OCI-LY3 (cell line): ENCODE data around the gene GJB1.

ENCODE experiments used
- H2AFZ ChIP-seq: fragments of 200-600, 300-600 bp; shearing (Covaris generic); 2 replicates; pipeline ENCODE4 v1.6.0; 2014; ENCODE audit warnings: antibody characterized with exemption, low read depth, low read length
- H3K27ac ChIP-seq: fragments of 200-600, 300-600 bp; sonication (generic); 2 replicates; pipeline ENCODE4 v1.5.1; 2014; ENCODE audit warnings: mild to moderate bottlenecking, low read length, moderate library complexity, mixed read lengths
- H3K27me3 ChIP-seq: fragments of 200-600, 300-600 bp; sonication (generic); 2 replicates; pipeline ENCODE4 v1.6.1; 2014; ENCODE audit warnings: low read depth, low read length, mixed read lengths
- H3K36me3 ChIP-seq: fragments of 200-600, 300-600 bp; sonication (generic); replicated peaks from 2 replicates; pipeline ENCODE3; 2014; ENCODE audit warnings: low read depth, low read length, mixed read lengths
- H3K4me1 ChIP-seq: fragments of 300-600, 200-600 bp; sonication (generic); 2 replicates; pipeline ENCODE4 v1.6.1; 2014; ENCODE audit warnings: low read length, mixed read lengths
- H3K4me2 ChIP-seq: fragments of 200-600, 300-600 bp; sonication (generic); 2 replicates; pipeline ENCODE4 v1.6.1; 2014; ENCODE audit warnings: low read length, mixed read lengths
- H3K4me3 ChIP-seq: fragments of 300-600, 200-600 bp; sonication (generic); 2 replicates; pipeline ENCODE4 v1.5.1; 2014; ENCODE audit warnings: antibody characterized with exemption, mild to moderate bottlenecking, low read length, moderate library complexity
- H3K79me2 ChIP-seq: fragments of 300-600, 200-600 bp; shearing (Covaris generic); 2 replicates; pipeline ENCODE4 v1.6.1; 2014; ENCODE audit warnings: mild to moderate bottlenecking, low read length, mixed read lengths
- H3K9ac ChIP-seq: fragments of 300-600, 200-600 bp; shearing (Covaris generic); 2 replicates; pipeline ENCODE4 v1.6.0; 2014; ENCODE audit warnings: mild to moderate bottlenecking, low read length, moderate library complexity
- H3K9me3 ChIP-seq: fragments of 200-600, 300-600 bp; shearing (Covaris generic); 2 replicates; pipeline ENCODE4 v1.6.1; 2014; ENCODE audit warnings: low read length, mixed read lengths; ENCODE audit not compliant: insufficient read depth
- H4K20me1 ChIP-seq: fragments of 200-600, 300-600 bp; sonication (generic); 2 replicates; pipeline ENCODE4 v1.6.1; 2016; ENCODE audit warnings: low read length, mixed read lengths; ENCODE audit not compliant: insufficient read depth
- EZH2phosphoT487 ChIP-seq: fragments of 200-600 bp; shearing (Covaris generic); IDR thresholded peaks from 2 replicates; pipeline ENCODE4 v1.6.1; 2018; ENCODE audit warnings: antibody characterized with exemption, mixed run types, low read depth
- TF ChIP-seq, protein P1 (sequence below): fragments of 200-600, 300-600 bp; sonication (generic); IDR thresholded peaks from 2 replicates; pipeline ENCODE4 v1.5.1; 2014; ENCODE audit warnings: antibody characterized with exemption, low read length, low read depth

Gene GJB1

DNA sequence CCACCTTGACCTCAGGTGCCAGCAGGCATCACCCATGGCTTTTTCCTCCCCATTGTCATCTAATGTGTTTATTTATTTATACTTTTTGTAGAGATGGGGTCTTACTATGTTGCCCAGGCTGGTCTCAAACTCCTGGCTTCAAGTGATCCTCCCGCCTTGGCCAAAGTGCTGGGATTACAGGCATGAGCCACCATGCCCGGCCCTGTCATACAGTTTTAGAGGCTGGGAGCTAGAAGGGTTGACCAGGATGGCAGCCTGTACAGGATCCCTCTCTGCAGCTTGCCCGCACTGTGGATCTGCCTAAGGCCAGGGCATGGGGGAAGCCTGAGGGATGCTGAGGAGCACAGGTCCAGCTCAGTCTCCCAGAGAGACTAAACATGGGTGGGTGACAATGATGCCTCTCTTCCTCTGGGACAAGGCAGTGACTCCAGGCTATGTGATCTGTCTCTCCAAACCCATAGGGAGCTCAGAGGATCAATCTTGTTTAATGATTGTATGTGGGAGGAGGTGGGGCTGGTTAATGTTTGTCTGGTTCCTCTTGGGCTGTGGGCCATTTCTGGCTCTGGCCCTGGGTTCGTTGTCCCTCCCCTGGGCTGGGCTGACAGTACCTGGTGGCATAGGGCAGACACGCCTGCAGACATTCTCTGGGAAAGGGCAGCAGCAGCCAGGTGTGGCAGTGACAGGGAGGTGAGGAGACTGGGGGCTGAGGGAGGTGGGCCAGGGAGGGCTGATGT, 8.3 kb upstream of the GJB1 start:
- Histone ChIP-seq H4K20me1 (no peaks in the 10 kb centered on the region), H3K4me1 (no peaks in the 10 kb centered on the region), H3K9me3 (no peaks in the 10 kb centered on the region), H3K27me3 (peaks cover 11% of the 10 kb centered on the region; the same call in 1 of the 2 replicates), H2AFZ (no peak overlapping the region), H3K9ac (no peak overlapping the region), H3K36me3 (no peaks in the 10 kb centered on the region), H3K79me2 (no peaks in the 10 kb centered on the region), H3K4me3 (no peak overlapping the region), H3K4me2 (no peak overlapping the region), H3K27ac (no peak overlapping the region)
- TF ChIP-seq EZH2phosphoT487, result no peak
- TF ChIP-seq, protein P1, sequence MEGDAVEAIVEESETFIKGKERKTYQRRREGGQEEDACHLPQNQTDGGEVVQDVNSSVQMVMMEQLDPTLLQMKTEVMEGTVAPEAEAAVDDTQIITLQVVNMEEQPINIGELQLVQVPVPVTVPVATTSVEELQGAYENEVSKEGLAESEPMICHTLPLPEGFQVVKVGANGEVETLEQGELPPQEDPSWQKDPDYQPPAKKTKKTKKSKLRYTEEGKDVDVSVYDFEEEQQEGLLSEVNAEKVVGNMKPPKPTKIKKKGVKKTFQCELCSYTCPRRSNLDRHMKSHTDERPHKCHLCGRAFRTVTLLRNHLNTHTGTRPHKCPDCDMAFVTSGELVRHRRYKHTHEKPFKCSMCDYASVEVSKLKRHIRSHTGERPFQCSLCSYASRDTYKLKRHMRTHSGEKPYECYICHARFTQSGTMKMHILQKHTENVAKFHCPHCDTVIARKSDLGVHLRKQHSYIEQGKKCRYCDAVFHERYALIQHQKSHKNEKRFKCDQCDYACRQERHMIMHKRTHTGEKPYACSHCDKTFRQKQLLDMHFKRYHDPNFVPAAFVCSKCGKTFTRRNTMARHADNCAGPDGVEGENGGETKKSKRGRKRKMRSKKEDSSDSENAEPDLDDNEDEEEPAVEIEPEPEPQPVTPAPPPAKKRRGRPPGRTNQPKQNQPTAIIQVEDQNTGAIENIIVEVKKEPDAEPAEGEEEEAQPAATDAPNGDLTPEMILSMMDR, result no peak

DNA sequence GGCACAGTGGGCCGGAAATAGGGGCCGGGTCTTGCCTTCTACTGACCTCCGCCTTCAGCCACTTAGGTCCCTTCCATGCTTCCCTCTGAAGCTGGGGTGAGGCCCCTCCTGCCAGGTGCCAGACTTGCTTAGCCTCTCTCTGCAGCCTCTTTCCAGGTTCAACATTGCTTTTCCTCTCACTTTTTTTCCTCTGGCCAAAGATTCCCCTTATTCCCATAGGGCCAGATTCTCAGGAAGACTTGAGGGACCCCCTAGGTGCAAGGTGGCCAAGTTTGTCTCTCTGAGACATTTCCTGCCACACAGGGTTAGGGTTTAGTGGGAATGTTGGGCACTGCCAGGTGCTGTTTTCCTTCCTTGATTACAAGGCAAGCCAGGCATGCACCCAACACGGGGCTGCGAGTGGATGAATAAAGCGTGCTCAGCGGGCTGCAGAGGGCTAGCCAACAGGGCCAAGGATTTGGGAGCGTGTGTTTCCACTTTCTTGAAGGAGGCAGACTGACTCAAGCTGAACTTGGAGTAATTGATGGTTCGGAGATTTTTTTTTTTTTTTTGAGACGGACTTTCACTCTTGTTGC, 7.6 kb upstream of the GJB1 start:
- H3K79me2 ChIP-seq, result no peaks in the 10 kb centered on the region
- H3K4me2 ChIP-seq, result no peak overlapping the region
- no peaks in the 10 kb centered on the region for H3K36me3 ChIP-seq
- H3K9me3 ChIP-seq, result no peaks in the 10 kb centered on the region
- peaks cover 11% of the 10 kb centered on the region; the same call in 1 of the 2 replicates for H3K27me3 ChIP-seq
- no peak overlapping the region for H3K9ac ChIP-seq
- H3K4me3 ChIP-seq, result no peak overlapping the region
- no peak overlapping the region for H2AFZ ChIP-seq
- H3K27ac ChIP-seq, result no peak overlapping the region
- H3K4me1 ChIP-seq, result no peaks in the 10 kb centered on the region
- TF ChIP-seq, protein P1, result no peak
- no peak for TF ChIP-seq EZH2phosphoT487
- H4K20me1 ChIP-seq, result no peaks in the 10 kb centered on the region

DNA sequence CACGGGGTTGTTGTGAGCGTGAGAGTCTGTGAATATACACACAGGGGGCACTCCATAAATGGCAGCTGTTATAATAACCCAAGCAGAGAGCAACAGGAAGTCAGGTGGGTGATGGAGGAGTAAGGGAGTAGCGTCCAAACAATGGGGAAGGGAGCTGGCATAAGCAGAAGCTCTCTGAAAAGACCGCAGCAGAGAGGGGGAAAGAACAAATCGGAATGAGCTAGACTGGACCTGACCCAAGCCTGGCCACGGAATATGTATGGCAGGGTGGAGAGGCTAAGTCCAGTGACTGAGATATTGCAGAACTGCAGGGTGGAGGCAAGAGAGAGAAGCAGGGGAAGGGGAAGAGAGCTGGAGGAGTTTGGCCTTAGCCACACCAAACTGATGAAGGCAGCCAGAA, 6.5 kb upstream of the GJB1 start:
- no peak overlapping the region for H3K9ac ChIP-seq
- no peak overlapping the region for H3K4me3 ChIP-seq
- H3K36me3 ChIP-seq, result no peaks in the 10 kb centered on the region
- H4K20me1 ChIP-seq, result no peaks in the 10 kb centered on the region
- no peaks in the 10 kb centered on the region for H3K79me2 ChIP-seq
- peaks cover 11% of the 10 kb centered on the region; the same call in 1 of the 2 replicates for H3K27me3 ChIP-seq
- TF ChIP-seq, protein P1, result no peak
- TF ChIP-seq EZH2phosphoT487, result no peak
- no peak overlapping the region for H3K27ac ChIP-seq
- no peaks in the 10 kb centered on the region for H3K9me3 ChIP-seq
- no peak overlapping the region for H2AFZ ChIP-seq
- no peaks in the 10 kb centered on the region for H3K4me1 ChIP-seq
- H3K4me2 ChIP-seq, result no peak overlapping the region

DNA sequence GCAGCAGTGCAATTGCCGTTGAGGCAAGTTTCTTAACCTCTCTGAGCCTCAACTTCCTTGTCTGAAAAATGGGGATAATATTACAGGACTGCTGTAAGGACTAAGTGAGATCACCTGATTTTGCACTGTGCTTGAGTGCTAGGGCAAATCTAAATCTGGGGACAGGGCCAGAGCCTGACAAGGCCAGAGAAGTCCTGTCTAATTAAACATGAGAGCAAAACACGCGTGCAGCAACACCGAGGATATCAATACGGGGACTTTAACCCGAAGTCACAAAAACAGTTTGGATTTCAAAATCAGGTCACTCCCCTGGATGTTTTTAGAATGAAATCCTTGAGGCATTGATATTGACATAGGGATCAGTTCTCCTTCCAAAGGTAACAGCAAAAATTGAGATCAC, 5.7 kb upstream of the GJB1 start:
- Histone ChIP-seq H3K9ac (no peak overlapping the region), H2AFZ (no peak overlapping the region), H3K79me2 (no peaks in the 10 kb centered on the region), H3K36me3 (no peaks in the 10 kb centered on the region), H3K4me1 (no peaks in the 10 kb centered on the region), H3K27ac (no peak overlapping the region), H3K27me3 (peaks cover 11% of the 10 kb centered on the region; the same call in 1 of the 2 replicates), H4K20me1 (no peaks in the 10 kb centered on the region), H3K4me2 (no peak overlapping the region), H3K4me3 (no peak overlapping the region), H3K9me3 (no peaks in the 10 kb centered on the region)
- TF ChIP-seq EZH2phosphoT487, result no peak
- TF ChIP-seq, protein P1, result no peak
